HG03097 (cell line): Measurements from ENCODE around the gene ITFG1.
A peak's percentile ranks its signal among the peaks of the same experiment; 100 is the strongest.
"Not testable (repeated sequence)": the region's sequence is repeated elsewhere in the genome, so short reads cannot be mapped to it uniquely, and the experiment has no call there.

Source experiments
- ATAC-seq: cut with Tn5 transposase; IDR thresholded peaks from one replicate; pipeline ENCODE4 v1.9.1; 2021; ENCODE audit not compliant: unreplicated experiment, low FRiP score

ITFG1 gene

GRCh38 chr16:47475786-47476185 is 14.9 kb upstream of the ITFG1 start:
- ATAC-seq: no peak

DNA sequence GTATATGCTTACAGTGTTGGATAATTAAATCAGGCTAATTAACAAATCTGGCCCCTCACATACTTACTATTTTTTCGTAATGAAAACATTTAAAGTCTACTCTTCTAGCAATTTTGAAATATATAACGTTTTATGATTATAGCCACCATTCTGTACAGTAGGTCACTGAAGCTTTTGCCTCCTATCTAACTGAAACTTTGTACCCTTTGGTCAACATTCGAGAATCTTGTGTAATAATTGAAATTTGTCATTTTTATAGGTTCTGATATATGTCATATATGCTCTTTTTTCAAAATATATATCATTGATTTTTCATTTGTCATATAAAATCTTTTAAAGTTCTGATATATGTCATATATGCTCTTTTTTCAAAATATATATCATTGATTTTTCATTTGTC is 12.9 kb upstream of the ITFG1 start:
- ATAC-seq: no peak

GRCh38 chr16:47473004-47473403 is 12.1 kb upstream of the ITFG1 start:
- not testable (repeated sequence) for ATAC-seq

DNA sequence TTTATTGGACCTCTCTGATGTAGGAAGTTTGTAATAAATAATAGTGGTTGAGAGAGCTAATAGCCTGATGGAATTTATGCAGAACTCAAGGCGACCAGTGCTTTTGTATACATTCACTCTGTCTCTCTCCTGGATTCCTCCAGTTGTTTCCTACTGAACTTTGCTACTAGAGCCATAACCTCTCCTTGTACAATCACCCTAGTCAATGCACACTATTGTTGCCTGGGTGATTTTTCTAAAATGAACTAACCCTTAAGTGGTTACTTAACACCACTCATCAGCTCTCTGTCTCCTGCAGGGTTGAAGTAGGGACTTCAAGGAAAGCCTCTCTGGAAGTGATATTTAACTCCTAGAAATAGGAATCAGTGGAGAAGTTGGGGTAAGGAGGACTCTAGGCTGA is 9.9 kb upstream of the ITFG1 start:
- no peak for ATAC-seq

- no peak for ATAC-seq
These were observed 9.3 kb upstream of the ITFG1 start for GRCh38 chr16:47470211-47470610.

GRCh38 chr16:47469227-47469626 is 8.4 kb upstream of the ITFG1 start:
- ATAC-seq: no peak

GRCh38 chr16:47468070-47468689 is 7.3 kb upstream of the ITFG1 start:
- not testable (repeated sequence) for ATAC-seq

GRCh38 chr16:47467501-47467900 is 6.6 kb upstream of the ITFG1 start:
- ATAC-seq: no peak

DNA sequence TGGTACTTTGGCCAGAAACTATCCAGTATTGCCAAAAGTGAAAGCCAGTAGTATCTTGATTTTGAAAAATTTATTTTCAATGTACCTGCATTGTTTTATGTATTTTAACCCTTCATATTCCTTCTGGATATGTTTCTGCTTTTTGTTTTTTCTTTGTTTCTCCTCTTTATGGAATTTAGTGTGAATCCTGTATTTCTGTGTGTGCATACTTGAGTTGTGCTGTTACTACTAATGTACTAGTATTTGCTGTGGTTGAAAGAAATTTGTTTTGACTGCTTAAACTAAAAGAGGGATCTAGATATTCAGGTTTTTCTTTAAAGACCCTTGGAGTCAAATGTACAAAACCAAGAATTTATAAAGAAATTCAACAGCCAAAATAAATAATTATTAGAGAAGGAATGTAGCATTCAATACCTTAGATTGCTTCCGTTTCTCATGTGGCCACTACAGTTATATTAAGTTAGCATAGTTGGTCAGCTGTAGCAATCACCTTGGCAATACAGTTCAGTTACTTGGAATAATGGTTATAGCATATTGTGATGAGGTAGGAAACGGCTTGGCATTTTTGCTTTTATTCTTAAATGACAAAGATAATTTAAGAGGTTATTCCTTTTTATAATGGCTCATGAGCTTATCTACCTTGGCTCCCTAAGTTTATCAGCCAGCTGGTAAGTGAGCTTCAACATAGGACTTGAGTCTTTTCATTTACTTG is 5.2 kb upstream of the ITFG1 start:
- ATAC-seq: no peak

- no peak for ATAC-seq
These were observed 3.1 kb upstream of the ITFG1 start for GRCh38 chr16:47463771-47464624.

- peak; percentile 6 for ATAC-seq
These were observed 869 bp upstream of the ITFG1 start for GRCh38 chr16:47461598-47462266.

- no peak for ATAC-seq
These were observed 528 bp downstream of the ITFG1 start for GRCh38 chr16:47460359-47460710.

GRCh38 chr16:47459603-47460002 is 1.3 kb downstream of the ITFG1 start:
- no peak for ATAC-seq

- no peak for ATAC-seq
These were observed 2.5 kb downstream of the ITFG1 start for GRCh38 chr16:47458331-47458730.

DNA sequence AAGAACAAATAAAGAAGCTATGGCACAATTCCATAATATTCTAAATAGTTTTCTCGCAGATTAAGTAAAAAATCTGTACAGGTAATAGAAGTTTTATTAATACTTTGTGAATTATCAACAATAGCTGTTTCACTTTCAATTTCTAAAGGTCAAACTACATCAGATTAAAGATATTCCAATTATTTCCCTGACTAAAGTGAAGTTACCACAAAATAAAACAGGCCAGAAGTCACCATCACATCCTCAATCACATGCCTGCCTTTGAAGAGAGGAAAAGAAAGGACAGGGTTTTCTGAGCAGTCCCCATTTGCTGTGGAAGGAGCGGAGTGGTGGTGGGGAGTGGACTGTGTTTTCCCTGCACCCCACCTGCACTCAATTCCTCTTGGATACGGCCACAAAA is 11.1 kb downstream of the ITFG1 start:
- ATAC-seq: no peak

GRCh38 chr16:47448830-47449575 is 11.9 kb downstream of the ITFG1 start:
- no peak for ATAC-seq

DNA sequence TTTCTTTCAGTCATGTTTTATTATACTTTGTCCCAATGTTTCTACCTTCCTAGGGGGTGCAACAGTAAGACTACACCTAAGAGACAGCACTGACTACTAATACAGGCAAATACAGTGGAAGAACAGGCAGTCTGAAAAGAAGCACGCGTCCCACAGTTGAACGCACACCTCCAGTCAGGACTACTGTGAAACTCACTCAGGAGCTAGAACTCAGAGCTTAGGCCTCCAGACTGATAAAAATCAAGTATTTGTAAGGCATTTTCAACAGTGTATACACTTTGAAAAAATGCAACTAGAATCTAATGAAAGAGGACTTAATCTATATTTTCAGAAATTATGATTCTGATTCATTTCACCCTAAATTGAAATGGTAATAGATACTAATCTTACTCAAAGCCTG is 14.4 kb downstream of the ITFG1 start:
- no peak for ATAC-seq

GRCh38 chr16:47442884-47443283 is 18.0 kb downstream of the ITFG1 start:
- ATAC-seq: not testable (repeated sequence)

- ATAC-seq: not testable (repeated sequence)
These were observed 20.8 kb downstream of the ITFG1 start for GRCh38 chr16:47440066-47440465.

DNA sequence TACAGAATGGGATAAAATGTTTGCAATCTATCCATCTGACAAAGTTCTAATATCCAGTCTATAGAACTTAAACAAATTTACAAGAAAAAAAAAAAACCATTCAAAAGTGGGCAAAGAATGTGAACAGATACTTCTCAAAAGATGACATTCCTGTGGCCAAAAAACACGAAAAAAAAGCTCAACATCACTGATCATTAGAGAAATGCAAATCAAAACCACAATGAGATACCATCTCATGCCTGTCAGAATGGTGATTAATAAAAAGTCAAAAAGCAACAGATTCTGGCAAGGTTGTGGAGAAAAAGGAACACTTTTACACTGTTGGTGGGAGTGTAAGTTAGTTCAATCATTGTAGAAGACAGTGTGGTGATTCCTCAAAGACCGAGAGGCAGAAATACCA is 26.6 kb downstream of the ITFG1 start:
- not testable (repeated sequence) for ATAC-seq
